Renal pelvis (tissue), 12 donors: Measurements from ENCODE around the gene KIF6. TPM values are rescaled to one million over a fixed set of nuclear protein-coding genes. Genes with fewer than 3 reads are reported as not detected.

Experiments
- DNase-seq: peaks from one replicate; pipeline ENCODE4 v3.0.0-alpha.2; 2013
- long read RNA-seq, 16 experiments: transcript quantifications; one replicate each; lab custom pipeline, GENCODE V29; 2026
- polyA plus RNA-seq, 3 donors: library from polyadenylated mRNA; unstranded; fragments of 120-200 nt; gene quantifications; one replicate each; pipeline ENCODE4 v1.2.1, GENCODE V29; 2013; ENCODE audit not compliant: insufficient read length in 3 of 3

Gene KIF6, protein sequence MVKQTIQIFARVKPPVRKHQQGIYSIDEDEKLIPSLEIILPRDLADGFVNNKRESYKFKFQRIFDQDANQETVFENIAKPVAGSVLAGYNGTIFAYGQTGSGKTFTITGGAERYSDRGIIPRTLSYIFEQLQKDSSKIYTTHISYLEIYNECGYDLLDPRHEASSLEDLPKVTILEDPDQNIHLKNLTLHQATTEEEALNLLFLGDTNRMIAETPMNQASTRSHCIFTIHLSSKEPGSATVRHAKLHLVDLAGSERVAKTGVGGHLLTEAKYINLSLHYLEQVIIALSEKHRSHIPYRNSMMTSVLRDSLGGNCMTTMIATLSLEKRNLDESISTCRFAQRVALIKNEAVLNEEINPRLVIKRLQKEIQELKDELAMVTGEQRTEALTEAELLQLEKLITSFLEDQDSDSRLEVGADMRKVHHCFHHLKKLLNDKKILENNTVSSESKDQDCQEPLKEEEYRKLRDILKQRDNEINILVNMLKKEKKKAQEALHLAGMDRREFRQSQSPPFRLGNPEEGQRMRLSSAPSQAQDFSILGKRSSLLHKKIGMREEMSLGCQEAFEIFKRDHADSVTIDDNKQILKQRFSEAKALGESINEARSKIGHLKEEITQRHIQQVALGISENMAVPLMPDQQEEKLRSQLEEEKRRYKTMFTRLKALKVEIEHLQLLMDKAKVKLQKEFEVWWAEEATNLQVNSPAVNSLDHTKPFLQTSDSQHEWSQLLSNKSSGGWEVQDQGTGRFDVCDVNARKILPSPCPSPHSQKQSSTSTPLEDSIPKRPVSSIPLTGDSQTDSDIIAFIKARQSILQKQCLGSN
- polyA plus RNA-seq: 1 to 10 TPM; 3.5 to 4.1 (median 3.9) TPM
- long read RNA-seq, donor 1: 0 reads
- long read RNA-seq, donor 2: 0 reads
- long read RNA-seq, donor 3: 0 reads
- long read RNA-seq, donor 4: 0 reads
- long read RNA-seq, donor 5: 0 reads
- long read RNA-seq, donor 6: 0 reads
- long read RNA-seq, donor 7: 0 reads
- long read RNA-seq, donor 8: 0 reads
- long read RNA-seq, donor 9: 0 reads
- long read RNA-seq, donor 10: 0 reads
- long read RNA-seq, donor 11: 0 reads
- long read RNA-seq, donor 12: 0 reads
- long read RNA-seq, donor 13: 0 reads
- long read RNA-seq, donor 14: 0 reads
- long read RNA-seq, donor 15: 0 reads
- long read RNA-seq, donor 16: 0 reads

DNA sequence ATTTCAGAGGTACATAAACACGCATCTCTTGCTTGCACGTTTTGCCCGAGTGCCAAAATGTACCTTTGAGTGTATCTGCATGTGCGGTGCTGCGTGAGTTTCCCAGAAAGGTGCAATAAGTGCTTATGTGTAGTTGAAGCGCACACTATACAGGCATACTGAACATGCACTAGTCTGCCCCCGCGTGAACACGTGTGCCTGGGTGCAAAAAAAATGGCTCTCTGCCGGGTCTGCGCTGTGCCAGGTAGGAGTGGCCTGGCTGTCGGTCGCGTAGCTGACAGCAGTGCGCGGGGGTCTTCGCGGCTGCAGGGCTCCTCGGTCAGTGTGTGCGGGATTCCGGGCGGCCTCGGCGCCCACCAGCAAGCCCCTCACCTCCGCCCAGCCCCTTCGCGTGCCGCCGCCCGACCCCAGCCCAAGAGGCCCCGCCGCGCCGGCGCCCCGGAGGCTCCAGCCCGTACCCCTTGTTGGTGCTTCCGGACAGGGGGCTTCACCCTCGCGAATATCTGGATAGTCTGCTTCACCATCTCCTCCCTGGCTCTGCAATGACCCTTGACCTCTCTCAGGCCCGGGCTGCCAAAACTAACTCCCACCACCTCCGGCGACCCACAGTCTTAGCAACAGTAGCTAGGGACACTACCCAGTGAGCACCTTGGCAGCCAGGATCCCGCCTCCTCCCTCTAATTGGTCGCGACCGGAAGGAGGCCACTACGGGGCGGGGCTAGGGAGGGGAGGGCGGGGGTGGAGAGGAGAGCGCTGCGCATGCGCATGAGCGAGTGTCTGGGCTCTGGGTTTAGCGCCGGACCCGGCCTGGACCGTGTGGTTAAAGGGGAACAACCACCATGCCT, at the start of gene KIF6:
Gene KIF6, minus strand, starts transcription at position 622 of the 845 bp plus-strand sequence. Its CDS starts 98 bp downstream, at position 524.
- DNase-seq: peak; percentile 90

DNA sequence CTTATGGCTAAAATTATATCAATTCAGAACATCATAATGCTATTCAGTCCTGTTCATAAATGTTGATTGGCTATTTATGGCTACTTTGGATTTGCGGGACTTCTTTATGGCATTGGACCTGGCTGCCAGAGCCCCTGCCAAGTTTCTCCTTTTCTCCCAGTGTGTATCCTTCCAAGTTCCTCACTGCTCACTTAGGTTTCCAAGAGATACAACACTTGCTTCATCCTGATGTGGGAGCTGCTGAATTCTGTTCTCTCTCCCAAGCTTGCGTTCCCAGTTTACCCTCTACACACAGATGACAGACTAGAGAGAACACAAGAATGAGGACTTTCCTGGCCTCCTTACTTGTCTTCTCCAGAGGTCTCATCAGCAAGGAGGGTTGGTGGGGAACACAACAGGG, 48.6 kb upstream of the KIF6 start:
- DNase-seq: no peak

DNA sequence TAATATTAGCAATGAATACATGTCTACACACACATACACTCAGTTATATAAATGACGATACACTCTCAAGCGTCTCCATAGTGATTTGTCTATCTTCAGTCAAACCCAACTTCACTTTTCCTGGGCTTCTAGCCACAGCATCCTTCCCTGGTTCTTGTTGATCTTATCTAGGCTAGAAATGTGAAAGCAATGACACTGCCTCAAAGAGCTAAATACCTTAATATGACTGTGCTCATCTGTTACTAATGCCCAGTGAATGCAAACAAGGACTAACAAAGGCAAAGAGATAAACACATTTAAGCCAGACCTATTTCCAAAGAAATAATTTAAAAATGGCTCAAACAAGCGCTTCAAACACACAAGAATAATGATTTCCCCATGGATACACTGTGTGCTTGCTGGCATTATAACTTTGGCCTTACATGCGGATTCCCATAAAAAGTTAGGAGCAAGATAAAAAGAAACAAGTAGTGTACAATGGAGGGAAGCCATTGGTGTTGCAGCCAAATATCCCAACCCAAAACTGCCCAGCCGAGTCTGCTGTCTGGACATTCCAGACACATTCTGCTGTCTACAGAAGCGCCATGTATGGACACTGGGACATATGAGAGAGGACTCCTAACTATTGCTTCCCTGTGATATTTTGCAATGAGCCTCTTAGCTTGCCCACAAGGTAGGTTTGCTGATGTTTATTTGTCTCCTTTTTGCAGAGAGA, 47.5 kb upstream of the KIF6 start:
- no peak for DNase-seq

DNA sequence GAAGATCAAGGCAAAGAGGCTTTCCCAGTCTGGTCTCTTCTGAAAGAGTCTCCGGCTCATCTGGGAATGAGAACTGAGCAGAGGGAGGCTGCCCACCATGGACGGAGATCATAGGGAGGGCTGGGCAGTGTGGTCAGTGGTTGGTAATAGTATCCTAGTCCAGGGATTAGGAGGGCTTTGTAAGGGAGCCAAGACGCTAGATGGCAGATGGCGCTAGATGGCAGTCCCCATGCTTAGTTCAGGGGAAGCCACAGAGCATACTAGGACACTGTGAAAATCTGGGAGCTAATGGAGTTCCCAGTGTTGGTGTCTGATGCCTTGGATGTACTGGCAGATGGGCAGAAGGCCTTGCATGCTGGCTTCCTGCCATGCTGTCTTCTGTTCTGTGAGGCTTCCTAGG, 45.2 kb upstream of the KIF6 start:
- DNase-seq: no peak

- DNase-seq: no peak
Observed at GRCh38 chr6:39769012-39769411, 43.8 kb upstream of the KIF6 start.

- DNase-seq: no peak
Observed at GRCh38 chr6:39765508-39766065, 40.4 kb upstream of the KIF6 start.

GRCh38 chr6:39760226-39760952, 35.2 kb upstream of the KIF6 start:
- DNase-seq: no peak

DNA sequence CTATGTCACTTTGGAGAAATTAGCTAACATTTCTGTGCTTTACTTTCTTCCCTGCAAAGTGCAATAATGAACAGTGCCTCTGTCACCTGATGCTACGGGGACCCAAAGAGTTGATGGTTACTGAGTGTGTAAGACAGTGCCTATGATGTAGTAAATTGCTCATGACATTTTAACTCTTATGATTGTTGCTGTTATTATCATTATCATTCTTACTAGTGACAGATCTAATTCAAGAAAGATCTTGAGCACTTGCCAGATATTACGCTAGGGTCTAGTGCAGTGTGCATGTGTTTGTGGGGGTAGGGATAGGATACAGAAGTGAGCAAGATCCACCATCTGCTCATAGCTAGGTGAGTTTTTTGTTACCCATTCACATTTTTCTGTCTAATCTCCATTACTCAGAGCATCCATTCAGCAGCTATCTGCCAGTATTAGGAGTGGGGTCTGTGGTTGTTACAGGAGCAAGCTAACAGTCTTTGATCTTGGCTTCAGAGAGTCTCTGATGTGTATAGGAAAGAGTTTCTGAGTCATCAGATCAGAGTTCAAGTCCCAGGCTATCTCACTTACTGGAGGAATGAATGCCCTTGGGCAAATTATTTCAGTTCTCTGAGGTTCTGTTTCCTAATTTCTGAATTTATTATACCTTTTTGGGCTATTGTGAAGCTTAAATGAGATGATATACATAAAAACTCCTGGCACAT, 33.8 kb upstream of the KIF6 start:
- DNase-seq: no peak

- no peak for DNase-seq
Observed at GRCh38 chr6:39756582-39756981, 31.4 kb upstream of the KIF6 start.

GRCh38 chr6:39755231-39755630, 30.0 kb upstream of the KIF6 start:
- no peak for DNase-seq

GRCh38 chr6:39754514-39755115, 29.4 kb upstream of the KIF6 start:
- DNase-seq: no peak

GRCh38 chr6:39753725-39754045, 28.5 kb upstream of the KIF6 start:
- no peak for DNase-seq

- no peak for DNase-seq
Observed at GRCh38 chr6:39752835-39753724, 27.9 kb upstream of the KIF6 start.

DNA sequence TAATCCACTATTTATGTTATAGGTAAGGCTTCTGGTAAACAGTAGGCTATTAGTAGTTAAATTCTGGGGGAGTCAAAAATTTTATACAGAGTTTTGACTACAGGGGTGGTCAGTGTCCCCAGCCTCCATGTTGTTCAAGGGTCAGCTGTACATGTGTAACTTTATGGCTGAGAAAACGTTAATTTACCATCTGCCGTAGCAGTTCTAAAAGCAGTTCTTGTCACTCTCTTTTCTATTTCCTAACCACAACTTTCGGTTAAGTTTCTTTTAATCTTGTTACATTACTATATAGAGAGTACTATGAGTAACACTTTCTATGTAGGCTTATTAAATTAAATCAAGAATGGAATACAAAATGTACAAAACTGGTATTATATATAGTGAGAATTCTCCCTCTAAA, 21.6 kb upstream of the KIF6 start:
- no peak for DNase-seq

DNA sequence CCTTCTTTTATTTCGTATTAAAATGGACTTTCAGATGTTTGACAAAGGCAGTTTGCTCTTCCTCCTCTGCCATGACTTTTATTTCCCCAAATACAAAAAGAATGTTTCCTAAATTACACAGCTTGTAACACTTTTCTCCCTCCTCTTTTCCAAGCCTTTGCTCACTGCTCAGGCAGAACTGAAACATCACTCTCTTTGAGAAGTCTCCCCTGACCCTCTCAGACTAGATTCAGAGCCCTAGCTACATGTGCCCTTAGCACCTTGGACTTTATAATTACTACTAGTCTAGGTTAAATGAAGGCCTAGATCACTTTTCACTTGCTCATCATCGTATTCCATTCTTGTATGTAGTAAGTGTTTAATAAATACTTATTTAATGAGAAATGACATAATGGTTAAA, 8.5 kb upstream of the KIF6 start:
- DNase-seq: no peak

- no peak for DNase-seq
Observed at GRCh38 chr6:39731565-39731964, 6.4 kb upstream of the KIF6 start.

GRCh38 chr6:39729945-39730344, 4.7 kb upstream of the KIF6 start:
- DNase-seq: no peak

DNA sequence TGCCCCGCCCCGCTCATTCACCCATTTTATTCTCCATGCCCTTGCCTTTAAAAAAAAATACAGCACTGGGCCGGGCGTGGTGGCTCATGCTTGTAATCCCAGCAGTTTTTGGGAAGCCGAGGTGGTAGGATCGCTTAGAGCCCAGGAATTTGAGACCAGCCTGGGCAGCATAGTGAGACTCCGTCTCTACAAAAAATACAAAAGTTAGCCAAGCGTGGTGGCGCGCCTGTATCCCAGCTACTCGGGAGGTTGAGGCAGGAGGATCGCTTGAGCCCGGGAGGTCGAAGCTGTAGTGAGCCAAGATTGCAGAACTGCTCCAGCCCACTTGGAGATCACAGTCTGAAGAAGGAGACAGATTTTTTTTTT, 407 bp upstream of the KIF6 start:
- DNase-seq: no peak
